Activated CD4-positive, alpha-beta T cell treated with anti-CD3 and anti-CD28 coated beads, Interleukin-2, amount 50 U/mL, for 24 hours (primary cell): ENCODE results near the gene MAP2K2.

ENCODE experiments used
- DNase-seq, 2 donors: peaks; one replicate each; pipeline ENCODE4 v3.0.0-alpha.2; 2020; ENCODE audit warnings: low read depth in 1 of 2, low spot score in 1 of 2

MAP2K2 gene

DNA sequence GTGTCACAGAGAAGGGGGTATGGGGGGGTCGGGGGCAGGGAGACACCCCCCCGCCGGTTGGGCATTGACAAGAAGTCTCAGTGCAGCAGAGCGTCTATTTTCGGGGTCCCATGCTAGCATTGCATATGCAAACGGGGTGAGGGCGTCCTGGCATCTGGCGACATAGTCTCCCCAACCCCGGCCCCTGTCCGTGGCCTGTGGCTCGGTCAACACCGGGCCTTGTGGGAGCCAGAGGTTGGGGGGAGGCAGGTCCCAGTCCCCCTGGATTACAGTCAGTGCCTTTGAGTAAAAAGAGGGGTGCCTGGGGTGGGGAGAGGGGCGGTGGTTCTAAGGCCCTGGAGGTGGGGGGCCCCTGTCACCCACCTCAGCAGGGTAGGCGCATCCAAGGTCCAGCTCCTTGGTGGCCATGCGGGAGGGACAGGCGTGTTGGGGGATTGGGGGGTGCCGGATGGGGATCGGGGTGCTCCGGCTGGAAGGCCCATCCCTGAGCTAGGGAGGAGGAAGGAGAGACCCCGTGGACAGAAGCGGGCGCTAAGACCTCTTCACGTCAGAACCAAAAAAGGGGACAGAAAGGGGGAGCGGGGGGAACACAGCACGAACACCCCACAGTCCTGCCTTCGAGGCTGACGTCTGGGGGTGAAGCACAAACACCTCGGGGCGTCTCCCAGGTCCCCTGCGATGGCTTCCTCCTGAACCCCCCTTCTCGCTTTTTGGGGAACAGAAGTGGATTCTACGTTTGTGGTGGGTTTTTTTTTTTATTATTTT, 78.1 kb downstream of the MAP2K2 start:
- no peak for DNase-seq

DNA sequence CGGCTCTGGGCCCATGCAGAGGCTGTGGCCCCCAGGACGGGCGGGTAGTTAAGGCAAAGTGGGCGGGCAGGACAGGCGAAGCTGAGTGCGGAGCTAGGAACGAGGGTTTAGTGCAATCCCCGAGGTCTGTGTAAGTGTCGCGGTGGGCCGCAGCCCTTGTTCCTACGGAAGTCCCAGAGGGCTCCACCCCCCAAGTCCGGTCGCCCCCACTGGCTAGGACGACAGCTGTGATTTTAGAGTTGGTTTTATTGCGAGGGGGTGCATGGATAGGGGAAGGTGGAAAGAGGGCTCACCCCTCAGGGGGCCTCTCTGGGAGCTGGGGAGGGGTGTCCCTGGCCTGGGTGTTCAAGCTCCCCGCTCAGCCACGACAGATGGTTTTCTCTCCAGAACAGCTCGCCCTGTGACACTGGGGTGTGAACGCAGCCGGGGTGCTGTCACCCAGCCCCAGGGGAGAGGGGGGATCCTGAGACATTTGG, 78.9 kb downstream of the MAP2K2 start:
- no peak for DNase-seq

DNA sequence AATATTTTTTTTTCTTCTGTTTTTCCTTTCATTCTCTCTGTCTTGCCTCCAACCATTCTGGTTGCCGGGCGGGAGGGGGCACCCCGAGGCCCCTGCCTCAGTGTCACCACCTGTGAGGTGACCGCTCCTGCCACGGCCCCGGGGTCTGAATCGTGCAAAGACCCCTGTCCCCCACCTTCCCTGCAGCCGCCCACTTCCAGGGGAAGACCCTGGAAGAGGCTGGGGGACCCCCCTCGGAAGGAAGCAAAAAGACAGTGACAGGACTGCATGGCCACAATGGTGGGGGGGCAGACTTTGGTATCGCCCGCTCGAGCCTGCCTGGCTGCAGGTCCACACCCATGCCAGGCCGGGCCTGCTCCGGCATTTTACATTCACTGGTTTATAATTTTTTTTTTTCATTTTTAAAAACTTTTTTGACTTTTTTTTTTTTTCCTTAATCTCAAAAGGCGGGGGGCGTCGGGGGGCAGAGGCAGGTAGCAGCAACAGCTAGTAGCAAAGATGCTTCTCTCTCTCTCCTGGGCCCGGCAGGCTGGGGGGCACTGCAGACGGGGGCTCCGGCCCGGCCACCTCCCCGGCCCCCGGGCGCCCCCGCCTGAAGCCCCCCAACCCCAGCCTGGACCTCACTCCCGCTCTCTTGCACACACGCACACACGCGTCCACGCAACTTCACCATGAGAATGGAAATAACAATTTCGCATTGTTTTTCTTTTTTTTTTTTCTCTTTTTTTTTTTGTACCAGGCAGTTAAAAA, 79.8 kb downstream of the MAP2K2 start:
- no peak for DNase-seq

DNA sequence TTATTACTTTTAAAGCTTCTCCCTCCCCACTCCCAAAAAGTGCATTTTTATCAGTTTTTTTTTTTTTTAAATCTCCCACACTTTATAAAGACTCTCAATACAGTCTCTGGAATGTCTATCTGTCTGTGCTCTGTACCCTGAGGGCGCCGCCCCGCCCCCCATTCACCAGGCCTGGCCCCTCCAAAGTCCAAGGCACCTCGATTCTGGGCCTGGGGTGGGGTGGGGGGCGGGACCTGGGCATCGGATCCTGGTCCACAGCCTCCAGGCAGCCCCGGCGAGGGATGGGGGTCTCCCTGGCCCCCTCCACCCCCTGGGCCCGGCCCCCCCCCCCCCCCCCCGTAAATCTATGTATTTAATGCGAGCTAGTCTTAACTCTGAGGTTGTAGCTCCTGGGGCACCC, 80.5 kb downstream of the MAP2K2 start:
- DNase-seq = no peak

DNA sequence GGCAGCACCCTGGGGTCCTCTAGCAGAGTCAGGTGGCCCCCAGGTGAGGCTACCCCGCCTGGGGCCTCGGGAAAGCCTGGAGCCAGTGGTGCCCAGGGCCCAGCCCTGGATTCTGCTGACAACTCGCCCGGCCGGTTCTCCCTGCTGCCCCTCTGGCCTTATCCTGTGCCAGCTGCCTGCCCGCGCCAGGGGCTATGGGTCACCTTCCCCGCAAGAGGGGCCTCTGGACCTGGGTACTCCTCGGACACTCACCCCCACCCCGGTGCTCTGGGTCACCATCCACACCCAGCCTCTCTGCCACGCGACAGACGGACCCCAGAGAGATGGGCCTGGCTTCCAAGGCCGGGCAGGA, 81.2 kb downstream of the MAP2K2 start:
- no peak for DNase-seq

DNA sequence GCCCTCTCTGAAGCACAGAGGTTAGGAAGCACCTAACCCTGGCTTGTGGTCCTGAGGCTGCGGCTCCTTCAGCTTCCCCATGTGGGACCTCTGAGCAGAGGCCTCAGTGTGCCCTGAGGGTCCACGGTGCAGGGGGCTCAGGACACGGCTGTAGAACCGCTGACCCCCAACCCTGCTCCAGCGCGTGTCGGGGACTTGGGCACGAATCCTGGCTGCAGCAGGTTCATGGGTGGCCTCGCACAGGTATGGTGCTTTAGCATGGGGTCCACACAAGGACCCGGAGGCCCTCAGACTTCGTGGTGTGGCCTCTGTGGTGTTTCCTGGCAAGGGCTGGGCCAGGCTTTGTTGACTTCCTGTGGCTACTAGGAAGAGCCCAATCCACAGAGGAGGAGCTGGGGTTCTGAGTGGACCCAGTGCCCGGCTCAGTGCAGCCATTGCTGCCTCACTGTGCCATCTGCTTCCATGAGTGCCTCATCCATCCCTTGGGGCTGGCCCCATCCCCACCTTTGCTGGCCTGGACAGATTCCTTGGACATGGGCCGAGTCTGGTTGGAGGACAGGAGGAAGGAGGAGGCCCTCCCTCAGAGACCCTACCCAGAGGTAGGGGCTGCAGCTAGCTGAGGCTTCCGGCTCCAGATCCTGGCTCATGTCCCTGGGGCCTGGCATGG, 81.7 kb downstream of the MAP2K2 start:
- no peak for DNase-seq
